GM19238 (cell line): ENCODE results near the gene IER3.

Source experiments
- DNase-seq: peaks from one replicate; pipeline ENCODE4 v3.0.0; 2011; ENCODE audit warnings: low spot score; ENCODE audit not compliant: insufficient read length

Gene IER3, protein sequence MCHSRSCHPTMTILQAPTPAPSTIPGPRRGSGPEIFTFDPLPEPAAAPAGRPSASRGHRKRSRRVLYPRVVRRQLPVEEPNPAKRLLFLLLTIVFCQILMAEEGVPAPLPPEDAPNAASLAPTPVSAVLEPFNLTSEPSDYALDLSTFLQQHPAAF

DNA sequence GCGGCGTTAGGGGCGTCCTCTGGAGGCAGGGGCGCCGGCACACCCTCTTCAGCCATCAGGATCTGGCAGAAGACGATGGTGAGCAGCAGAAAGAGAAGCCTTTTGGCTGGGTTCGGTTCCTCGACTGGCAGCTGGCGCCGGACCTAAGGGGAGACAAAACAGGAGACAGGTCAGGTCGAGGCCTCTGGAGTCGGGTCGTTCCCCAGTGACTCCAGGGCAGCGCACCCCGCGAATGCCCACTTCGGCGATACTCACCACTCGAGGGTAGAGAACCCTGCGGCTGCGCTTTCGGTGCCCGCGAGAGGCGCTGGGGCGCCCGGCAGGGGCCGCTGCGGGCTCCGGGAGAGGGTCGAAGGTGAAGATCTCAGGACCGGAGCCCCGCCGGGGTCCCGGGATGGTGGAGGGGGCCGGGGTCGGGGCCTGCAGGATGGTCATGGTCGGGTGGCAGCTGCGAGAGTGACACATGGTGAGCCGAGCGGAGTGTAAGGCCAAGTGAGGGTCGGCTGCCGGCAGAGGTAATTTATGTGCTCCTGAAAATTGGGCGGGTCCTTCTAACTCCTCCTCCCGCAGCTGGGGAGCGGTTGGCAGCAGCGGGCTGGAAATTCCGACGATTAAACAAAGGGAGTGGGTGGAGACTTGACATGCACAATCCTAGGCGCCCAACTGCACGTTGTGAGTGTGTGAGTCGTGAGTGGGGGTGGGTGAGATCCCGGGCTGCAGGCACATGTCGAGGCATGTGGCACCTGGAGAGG, at the start of gene IER3:
IER3 (minus strand) TSS at position 494 of the 752 bp plus-strand sequence; CDS start at position 465, 29 bp downstream.
- peak; percentile 57 for DNase-seq

DNA sequence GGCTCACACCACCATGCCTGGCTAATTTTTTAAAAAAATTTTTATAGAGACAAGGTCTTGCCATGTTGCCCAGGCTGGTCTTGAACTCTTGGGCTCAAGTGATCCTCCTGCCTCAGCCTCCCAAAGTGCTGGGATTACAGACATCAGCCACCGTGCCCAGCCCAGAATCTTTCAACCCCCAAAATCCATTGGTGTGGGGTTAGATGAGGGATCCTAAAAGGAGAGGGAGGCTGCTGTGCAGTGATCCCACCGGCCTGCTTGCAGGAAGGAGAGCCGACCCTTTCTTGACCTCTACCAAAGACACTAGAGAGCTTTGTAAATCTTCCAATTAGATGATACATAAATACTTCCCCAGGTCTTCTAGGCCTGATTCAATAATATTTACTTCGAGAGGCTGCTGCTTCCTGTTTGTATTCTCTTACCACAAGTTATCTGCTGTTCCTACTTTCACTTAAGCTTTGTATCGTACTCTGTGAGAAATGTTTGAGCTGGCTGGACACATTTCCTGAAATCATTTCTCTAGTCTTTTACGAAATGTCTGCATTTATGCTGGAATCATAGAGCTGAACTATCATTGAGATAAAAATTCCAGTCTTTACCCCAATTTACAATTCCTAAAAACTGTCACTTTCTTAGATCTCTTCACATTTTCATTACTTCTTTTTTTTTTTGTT, 49.3 kb upstream of the IER3 start:
- peak; percentile 52 for DNase-seq

DNA sequence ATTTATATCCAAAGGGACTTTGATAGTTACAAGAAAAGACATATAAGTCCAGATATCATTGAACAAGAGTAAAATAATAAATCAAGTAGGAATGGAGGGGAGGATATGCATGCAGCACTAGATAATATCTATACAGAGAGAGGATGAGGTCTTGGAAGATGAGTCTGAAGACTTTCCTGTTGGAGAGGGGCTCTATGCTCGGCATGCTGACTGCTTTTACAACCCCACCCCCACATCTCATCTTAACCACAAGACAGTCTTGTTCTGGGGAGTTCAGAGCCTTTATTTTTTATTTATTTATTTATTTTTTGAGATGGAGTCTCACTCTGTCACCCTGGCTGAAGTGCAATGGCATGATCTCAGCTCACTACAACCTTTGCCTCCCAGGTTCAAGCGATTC, 48.4 kb upstream of the IER3 start:
- DNase-seq: no peak

DNA sequence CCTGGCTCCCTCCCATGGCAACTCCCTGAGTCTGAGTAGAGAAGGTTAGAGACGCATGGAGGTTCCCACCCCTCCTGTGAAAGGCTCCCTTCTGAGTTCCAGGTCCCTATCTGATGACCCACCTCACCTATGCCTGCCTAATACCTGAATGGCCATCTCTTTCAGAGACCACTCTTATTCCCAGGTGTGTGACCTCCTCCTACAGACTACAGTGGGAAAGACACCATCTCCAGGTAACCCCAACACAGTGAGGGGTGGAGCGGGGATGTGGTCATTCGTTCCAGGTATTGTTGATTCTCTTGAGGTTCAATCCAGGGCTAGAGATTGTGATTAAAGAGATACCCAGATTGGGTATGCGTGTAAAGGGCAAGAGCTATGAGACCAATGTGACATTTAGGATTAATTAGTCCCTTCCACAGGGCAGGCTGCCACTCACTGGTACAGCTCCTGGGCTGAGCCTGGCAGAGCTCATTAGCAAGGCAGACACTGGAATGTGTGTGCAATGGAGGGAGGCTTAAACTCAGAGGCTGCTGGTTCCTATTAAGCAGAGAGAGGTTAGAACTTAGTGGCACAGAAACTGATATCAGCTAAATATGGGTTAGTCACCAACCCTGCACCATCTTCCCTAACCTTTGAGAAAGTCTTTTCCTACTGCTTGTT, 46.5 kb upstream of the IER3 start:
- no peak for DNase-seq

DNA sequence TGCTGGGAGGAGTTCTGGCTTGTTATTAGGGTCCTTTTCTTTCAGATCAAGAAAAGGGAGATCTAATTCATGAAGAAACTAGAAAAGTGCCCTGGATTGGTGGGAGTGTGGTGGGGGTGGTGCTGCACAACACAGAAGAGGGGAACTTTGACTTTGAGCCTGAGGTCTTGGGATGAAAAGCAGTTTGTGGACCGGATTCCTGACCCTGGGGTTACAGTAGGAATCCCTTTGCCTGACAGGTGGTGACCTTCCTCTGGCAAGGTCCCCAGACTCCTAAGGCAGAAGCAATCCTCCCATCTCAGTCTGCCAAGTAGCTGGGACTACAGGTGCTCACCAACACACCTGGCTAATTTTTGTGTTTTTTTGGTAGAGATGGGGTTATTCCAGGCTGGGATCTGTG, 45.3 kb upstream of the IER3 start:
- DNase-seq: no peak

DNA sequence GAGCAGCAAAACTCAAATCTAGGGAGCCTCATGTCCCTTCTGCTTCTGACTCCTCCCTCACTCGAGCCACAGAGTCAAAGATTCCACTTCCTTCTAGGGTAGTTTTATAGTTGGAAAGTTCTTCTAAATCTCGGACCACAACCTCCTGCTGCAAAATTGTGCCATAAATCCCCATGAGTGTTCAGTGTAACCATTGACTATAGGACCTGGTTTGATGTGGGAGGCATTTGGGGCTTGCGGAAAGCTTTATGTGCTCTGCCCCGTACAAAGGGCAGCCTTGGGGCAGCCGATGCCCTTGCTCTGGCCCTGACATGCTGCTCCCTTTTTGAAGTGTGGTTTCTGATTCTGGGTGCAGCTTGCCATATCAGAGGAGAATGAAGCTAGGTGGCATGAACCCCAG, 43.6 kb upstream of the IER3 start:
- no peak for DNase-seq

DNA sequence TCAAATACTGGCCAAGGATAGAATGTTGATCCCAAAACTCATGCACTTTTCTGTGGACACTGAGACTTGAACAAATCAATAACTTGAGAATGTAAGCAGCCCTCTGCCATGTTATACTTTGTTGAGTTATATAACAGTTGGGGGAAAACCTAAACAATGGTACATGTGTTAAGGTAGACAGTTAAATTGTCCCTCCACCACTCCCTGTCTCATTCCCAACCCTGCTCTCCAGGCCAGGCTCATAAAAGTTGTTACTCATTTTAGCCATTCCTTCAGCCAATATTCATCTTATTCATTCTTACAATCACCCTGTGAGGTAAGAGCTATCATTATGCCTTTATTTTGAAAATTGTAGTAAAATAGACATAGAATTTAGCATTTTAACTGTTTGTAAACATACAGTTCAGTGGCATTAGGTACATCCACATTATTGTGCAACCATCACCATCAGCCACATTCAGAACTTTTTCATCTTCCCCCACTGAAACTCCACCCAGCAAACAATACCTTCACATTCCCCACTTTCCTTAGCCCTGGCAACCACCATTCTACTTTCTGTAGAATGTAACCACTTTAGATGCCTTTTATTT, 38.2 kb upstream of the IER3 start:
- DNase-seq: no peak

DNA sequence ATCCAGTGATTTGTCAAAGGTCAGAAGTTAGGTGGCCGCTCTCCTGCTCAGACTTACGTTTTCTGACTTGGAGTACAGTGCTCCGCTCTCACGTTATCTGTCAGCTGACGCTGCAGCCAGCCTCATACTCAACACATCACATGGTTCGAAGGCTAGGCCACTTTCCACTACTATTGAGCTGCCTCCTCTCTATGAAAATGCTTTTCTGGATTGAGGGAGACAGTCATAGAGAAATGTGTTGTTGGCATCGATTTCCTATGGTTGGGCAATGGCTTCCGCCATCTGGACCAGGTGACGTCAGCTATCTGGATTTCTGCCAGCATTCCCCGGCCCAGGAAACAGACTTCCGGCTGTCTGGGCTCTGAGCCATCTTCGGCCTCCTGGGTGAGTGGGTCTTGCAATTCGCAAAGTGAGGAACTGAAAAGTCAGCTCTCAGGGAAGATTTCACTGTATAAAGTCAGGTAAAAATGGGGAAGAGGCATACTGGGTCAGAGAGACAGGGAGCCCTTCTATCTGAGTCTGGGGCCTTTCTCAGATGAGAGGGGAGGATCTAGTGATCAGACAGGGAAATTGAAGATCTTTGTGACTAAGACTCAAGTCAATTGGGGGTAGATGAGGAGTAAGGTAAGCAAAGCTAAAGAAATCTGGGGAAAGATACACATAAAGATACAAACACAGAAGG, 37.5 kb upstream of the IER3 start:
- no peak for DNase-seq

DNA sequence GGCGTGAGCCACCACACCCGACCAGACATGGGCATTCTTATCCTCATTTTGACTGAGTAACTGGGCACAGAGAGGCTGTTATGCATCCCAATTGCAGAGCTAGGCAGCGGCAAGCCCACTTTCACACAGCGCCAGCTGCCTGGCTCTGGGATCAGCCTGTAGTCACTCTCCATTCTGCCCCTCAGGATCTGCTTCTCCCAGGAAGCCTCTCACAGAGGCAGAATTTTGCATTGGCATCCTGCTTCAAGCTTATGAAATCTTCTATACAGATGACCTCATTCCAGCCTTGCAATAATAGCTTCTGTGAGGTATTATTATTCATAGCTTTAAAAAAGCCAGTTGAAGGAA, 37.0 kb upstream of the IER3 start:
- no peak for DNase-seq

DNA sequence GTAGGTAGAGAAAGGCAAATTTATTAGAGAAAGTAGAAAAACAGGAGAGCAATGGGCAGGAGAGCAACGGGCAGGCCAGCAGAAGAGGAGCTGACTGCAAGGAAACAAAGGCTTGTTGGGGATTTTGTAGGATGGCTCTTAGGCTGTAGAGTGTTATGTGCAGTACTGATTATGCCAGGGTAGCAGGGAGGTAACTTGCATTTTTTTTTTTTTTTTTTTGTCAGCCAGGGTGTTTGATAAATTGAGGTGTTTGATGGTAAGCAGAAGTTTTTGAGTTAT, 36.2 kb upstream of the IER3 start:
- DNase-seq: no peak

DNA sequence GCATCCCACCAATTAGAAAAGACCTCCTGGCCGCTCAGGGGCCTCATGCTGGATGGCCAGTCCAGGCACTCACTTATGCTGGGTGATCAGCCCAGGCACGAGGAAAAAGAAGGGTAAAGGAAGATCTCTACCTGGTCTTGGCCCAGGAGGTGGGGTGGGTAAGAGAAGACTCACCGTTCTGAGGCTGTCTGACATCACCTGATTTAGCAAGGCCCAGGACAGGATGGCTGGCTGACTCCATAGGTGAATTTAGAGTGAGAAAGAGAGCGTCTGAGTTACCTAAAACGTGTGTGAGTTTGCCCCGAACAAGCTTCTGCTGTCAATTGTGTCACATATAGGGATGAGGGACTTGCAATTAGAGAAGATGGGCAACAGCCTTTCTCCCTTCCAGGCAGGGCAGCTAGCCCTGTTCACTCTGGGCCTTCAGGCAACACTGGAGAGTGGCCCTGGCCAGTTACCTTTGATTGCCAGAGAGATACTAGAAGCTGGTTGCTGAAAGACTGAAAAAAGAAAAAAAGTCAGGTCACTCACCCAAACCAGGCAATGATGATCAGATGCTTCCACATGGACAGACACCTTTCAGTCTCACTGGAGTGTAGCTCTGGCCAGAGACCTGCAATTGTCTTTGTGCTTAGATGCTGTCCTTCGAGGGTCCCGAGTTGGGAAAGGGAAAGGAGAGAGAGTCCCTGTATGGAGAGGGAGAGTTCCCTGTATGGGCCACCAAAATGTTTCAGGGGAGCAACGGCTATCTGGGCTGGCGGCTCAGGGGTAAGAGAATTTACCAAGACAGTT, 35.7 kb upstream of the IER3 start:
- DNase-seq: no peak

DNA sequence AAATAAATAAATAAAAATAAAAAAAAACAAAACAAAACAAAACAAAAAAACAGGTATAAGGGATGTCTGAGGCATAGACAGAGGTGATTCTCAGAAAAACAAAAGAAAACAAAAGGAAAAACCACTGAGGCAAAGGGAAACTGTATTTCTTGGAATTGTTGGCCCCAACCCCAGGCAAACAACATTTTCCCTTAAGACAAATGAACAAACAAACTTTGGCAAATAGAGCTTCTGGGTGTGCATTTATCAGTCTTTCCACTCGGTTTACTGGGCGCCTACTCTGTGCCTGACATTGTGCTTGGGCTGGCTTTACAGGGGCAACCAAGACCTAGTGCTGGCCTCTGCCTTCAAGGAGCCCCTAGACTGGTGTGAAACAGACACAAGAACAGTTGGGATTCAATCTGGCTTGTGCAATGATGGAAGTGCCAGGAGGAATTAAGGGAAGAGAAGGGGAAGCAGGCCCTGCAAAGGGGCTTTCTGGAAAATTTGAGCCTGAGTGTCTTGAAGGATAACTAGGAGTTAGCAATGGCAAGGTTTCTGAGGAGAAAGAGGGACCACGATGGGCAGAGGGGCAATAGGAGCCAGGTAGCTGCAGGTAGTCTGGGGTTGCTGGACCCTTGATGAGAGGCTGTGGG, 33.8 kb upstream of the IER3 start:
- no peak for DNase-seq

DNA sequence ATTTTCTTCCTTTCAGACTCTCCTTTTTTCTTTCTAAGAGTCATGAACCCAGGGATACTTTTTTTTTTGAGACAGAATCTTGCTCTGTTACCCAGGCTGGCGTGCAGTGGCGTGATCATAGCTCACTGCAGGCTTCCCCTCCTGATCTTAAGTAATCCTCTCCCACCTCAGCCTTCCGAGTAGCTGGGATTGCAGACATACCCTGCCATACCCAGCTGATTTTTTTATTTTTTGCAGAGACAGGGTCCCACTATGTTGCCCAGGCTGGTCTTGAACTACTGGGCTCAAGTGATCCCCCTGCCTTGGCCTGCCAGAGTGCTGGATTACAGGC, 32.8 kb upstream of the IER3 start:
- DNase-seq: no peak

DNA sequence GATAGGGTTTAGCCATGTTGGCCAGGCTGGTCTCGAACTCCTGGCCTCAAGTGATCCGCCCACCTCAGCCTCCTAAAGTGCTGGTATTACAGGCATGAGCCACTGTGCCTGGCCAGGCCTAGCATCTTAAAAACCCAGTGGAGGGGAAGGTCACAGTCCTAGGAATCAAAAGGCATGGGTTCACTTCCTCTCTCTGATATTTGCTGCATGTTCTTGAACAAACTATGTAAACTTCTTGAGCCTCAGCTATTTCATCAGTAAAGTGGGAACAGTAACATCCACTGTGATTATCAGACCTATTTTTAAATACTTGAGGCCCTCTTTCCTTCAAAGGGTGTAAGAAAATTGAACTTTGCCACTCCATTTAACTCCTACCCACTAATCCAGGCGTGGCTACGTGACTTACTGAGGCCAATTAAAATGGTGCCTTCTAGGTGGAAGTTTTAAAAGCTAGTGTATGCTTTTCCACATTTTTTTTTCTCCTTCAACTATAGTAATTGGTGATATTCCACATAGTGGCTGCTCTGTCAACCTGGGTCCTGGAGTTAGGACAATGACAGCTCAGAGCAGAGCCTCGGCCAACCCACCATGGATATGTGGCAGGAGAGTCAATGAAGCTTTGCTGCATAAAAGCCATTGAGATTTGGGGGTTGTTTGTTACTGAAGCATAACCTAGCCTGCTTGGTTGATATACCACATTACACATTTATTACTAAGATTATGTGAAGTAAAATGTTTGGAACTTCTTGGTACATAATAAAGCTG, 32.2 kb upstream of the IER3 start:
- no peak for DNase-seq

DNA sequence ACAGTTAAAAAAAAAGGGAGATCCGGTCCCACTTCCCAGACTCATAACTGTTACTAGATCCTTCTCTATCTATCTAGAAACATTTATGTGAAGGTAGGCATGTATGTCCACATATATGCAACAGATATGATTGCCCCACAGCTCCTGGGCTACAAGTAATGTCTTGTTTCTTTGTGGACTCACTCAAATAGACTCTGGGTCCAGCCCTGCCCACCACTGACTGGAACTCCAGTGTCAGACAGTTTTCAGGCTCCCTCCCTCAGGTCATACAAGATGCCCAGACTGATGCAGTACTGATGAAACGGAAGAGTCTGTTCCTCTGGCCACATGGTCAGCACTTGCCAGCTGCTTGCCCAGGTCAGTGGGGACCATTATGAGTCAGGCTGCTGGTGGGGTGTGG, 30.8 kb upstream of the IER3 start:
- DNase-seq: no peak

DNA sequence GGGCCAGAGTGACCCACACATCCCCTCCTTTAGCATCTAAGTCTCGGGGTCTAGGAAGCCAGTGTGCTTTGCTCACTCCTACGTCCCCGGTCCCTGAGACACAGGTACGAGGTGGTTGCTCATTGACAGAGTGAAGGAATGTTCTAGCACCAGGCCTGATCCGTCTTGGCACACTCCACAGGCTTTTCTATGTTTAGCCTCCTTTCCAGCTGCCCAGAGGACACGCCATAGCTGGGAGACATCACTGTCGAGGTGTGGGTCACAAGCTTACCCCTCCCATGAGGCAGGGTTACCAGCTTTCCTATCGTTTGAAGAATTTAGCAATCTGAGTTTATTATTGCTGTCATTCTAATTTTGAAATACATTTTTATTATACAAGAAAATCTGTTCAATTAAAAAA, 30.4 kb upstream of the IER3 start:
- DNase-seq: no peak

DNA sequence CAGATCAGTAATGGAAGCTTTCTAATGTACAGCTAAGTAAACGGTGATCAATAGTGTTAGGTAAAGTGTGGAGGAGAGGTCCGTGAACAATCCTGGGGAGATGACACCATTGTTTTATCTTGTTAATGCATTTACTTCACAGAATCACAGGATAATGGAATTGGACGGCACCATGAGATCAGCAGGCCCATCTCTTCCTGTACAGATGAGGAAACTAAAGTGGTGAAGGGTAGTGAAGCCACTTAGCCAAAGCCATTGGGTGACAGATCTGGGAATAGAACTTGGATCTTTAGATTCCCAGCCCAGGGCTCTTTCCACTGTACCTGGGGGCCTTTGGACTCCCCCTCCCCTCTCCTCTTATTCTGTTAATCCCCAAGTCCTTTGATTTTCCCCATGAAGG, 26.2 kb upstream of the IER3 start:
- DNase-seq: no peak

DNA sequence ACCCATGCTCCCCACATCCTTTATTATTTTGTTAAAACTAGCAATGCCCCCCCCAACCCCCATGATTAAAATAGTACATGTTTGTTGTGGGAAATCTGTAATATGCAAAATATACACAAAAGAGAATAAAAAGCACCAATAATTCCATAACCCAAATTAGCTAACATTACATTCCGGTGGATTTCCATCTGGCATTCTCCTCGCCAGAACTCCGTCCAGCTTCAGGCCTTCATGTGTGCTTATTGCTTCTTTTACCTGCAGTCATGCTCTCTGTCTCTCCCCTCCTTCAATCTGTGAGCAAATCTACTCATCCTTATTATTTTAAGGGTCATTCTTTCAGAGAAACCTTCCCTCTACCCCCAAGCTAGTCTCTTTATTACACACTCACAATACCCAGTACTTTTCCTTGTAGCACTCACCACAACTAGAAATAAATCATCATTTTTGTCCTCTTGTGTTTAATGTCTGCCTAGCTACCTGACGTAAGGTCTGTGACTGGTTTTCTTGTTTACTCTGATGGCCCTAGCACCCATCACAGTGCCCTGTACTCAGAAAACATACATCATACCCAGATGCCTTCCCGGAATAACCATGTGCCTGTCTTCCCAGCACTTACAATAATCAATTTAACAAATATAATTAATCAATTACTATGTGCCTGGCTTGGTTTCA, 25.6 kb upstream of the IER3 start:
- DNase-seq: no peak
